HG03139 (cell line): Measurements from ENCODE around the gene MR1.

Experiments used
- ATAC-seq: cut with Tn5 transposase; IDR thresholded peaks from one replicate; pipeline ENCODE4 v1.9.1; 2021; ENCODE audit not compliant: unreplicated experiment

The MR1 gene

GRCh38 chr1:181089676-181090544, 56.1 kb downstream of the MR1 start:
- peak; percentile 22 for ATAC-seq

- ATAC-seq: no peak
These were observed 56.9 kb downstream of the MR1 start for GRCh38 chr1:181090641-181091126.

- ATAC-seq: no peak
These were observed 57.7 kb downstream of the MR1 start for GRCh38 chr1:181091309-181092040.

GRCh38 chr1:181092056-181092455, 58.3 kb downstream of the MR1 start:
- ATAC-seq: no peak

GRCh38 chr1:181092883-181093458, 59.2 kb downstream of the MR1 start:
- ATAC-seq: no peak

DNA sequence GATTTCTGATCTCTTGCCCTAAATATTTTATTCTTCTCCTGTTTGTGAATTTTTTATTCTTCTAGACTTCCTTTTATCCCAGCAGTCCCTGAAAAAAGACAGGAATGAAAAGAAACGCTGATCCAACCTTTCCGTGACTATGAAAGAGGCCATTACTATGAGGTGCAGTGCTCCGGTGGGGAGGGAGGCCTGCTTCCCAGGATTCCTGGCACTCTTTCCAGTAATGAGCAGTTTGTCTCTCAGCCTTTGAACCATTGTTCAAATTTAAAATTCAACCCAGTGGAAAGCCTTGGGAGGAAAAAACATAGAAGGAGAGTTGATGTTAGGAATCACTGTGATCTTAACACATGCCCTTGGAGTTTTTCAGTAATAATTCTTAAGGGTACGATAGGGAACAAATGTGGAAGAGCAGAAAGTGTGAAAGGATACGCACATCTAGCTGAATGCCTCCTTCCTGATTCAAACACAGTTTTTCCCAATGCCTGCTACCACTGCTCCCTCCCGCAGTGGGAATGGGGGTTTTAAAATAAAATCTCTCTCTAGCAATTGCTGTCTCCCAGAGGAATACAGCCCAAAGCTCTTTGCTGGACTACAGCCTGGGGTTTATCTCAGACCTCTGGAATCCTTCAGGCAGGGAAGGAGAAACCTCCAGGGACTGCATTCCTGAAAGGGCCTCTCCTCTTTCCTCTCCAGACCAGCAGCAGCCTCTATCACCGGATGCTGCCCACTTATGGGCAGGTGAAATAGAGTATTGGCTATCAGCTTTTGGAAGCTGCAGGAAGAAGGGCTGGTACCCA, 60.8 kb downstream of the MR1 start:
- ATAC-seq: no peak

GRCh38 chr1:181095260-181095659, 61.5 kb downstream of the MR1 start:
- no peak for ATAC-seq

DNA sequence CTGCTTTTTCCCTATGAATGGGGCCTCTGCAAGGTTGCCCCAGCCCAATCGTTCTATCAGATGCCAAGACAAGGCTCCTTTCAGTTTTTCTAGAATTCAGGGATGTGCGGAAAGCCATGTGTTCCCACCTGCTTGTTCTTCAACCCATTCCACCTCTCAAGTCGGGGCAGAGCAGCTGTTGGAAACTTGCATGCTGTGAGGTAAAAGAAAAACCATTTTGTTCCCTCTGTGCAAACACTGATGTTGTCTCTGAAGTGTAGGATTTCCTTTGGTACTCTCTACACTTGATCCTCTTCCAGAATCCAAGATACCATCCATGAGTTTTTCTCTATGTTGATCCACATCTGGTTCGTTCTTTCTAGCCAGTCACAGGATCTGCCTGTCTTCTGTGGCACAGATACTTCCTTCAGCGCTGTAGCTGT, 62.0 kb downstream of the MR1 start:
- ATAC-seq: no peak

GRCh38 chr1:181097242-181097641, 63.5 kb downstream of the MR1 start:
- ATAC-seq: no peak

GRCh38 chr1:181099152-181100014, 65.6 kb downstream of the MR1 start:
- ATAC-seq: peak; percentile 54

GRCh38 chr1:181100015-181100905, 66.5 kb downstream of the MR1 start:
- no peak for ATAC-seq

GRCh38 chr1:181100934-181101333, 67.2 kb downstream of the MR1 start:
- ATAC-seq: no peak

- no peak for ATAC-seq
These were observed 67.9 kb downstream of the MR1 start for GRCh38 chr1:181101581-181102226.

GRCh38 chr1:181102841-181103240, 69.1 kb downstream of the MR1 start:
- ATAC-seq: no peak

DNA sequence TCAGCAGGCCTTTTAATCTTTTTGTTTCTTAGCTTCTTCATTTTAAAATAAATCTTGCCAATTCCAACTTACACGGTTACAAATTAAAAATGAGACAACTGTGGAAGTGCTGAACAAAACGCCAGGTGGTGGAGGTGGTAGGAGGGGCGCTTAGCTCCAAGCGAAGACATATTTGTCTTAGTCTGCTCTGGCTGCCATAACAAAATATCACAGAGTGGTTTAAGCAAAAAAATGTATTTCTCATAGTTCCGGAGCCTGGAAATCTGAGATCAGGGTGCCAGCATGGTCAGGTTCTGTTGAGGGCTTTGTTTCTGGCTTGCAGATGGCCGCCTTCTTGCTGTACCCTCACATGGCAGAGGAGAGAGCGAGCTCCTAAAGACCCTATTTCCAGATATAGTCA, 69.6 kb downstream of the MR1 start:
- ATAC-seq: no peak

DNA sequence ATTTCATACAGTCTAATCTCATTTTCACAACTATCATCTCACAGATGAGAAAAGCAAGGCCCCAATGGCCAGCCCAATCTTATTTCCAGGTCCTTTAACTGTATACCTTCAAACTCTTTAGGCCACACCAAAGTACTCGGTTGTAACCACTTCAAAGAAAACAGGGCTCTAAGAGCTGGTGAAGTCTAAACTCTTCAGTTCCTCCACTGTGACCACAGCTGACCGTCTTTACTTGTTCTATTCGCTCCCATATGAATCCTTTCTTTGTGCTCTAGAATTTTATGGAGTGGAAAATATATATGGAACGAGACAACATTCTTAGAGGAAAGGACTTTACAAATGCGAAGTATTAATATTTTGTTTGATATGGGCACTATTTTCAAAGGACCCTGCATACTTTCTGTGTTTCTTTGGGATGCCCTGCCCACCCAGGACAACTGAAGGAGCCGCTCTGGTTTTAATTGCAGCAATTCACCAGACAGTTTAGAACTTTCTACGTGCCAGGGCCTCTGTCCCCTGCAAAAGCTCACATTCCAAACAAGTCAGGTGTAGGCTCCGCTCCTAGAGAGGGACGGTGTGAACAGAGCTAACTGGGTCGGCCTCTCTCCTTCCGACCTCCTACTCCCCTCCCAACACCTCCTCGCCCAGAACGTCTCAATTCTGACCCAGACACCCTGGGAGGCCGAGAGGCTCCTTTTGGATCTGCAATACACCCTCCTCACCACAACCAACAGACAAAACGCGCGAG, 70.4 kb downstream of the MR1 start:
- ATAC-seq: no peak

- ATAC-seq: peak; percentile 6
These were observed 71.0 kb downstream of the MR1 start for GRCh38 chr1:181104790-181105133.
